WI38 (cell line): Measurements from ENCODE around the gene KLRC1.
"Not testable (repeated sequence)": the region's sequence is repeated elsewhere in the genome, so short reads cannot be mapped to it uniquely, and the experiment has no call there.

ENCODE experiments used
- H3K4me3 ChIP-seq: 2 replicates; pipeline ENCODE4 v1.5.1; 2011; ENCODE audit warnings: low read depth, mild to moderate bottlenecking, control low read depth, low read length
- CTCF ChIP-seq: IDR thresholded peaks from 2 replicates; pipeline ENCODE4 v1.5.1; 2012; ENCODE audit warnings: low read depth, mild to moderate bottlenecking, control low read depth, low read length

Gene KLRC1

GRCh38 chr12:10466311-10466710 is 13.1 kb upstream of the KLRC1 start:
- no peak for TF ChIP-seq CTCF
- H3K4me3 ChIP-seq = no peak overlapping the region

GRCh38 chr12:10457760-10458159 is 4.6 kb upstream of the KLRC1 start:
- no peak for TF ChIP-seq CTCF
- no peak overlapping the region for H3K4me3 ChIP-seq

GRCh38 chr12:10456856-10457255 is 3.7 kb upstream of the KLRC1 start:
- TF ChIP-seq CTCF = no peak
- no peak overlapping the region for H3K4me3 ChIP-seq

GRCh38 chr12:10455766-10456165 is 2.6 kb upstream of the KLRC1 start:
- no peak for TF ChIP-seq CTCF

GRCh38 chr12:10454531-10454930 is 1.4 kb upstream of the KLRC1 start:
- no peak for TF ChIP-seq CTCF
- H3K4me3 ChIP-seq = no peak overlapping the region

More at GRCh38 chr12:10455766-10456165, 2.6 kb upstream of the KLRC1 start:
- no peak overlapping the region for H3K4me3 ChIP-seq

GRCh38 chr12:10448236-10448635 is 4.9 kb downstream of the KLRC1 start:
- H3K4me3 ChIP-seq = no peak overlapping the region
- no peak for TF ChIP-seq CTCF

- not testable (repeated sequence) for H3K4me3 ChIP-seq
Observed at GRCh38 chr12:10446052-10446451, 7.1 kb downstream of the KLRC1 start.

- not testable (repeated sequence) for H3K4me3 ChIP-seq
Observed at GRCh38 chr12:10441144-10441543, 12.0 kb downstream of the KLRC1 start.

- H3K4me3 ChIP-seq = not testable (repeated sequence)
Observed at GRCh38 chr12:10439608-10440274, 13.4 kb downstream of the KLRC1 start.

GRCh38 chr12:10437601-10438000 is 15.6 kb downstream of the KLRC1 start:
- H3K4me3 ChIP-seq = not testable (repeated sequence)

GRCh38 chr12:10435816-10436215 is 17.4 kb downstream of the KLRC1 start, which contains the start of gene KLRC2:
KLRC2 (minus strand) TSS chr12:10436010; CDS start chr12:10435986, 24 bp downstream.
- H3K4me3 ChIP-seq = not testable (repeated sequence)

- H3K4me3 ChIP-seq = not testable (repeated sequence)
Observed at GRCh38 chr12:10430623-10431022, 22.6 kb downstream of the KLRC1 start.

GRCh38 chr12:10425938-10426337 is 27.2 kb downstream of the KLRC1 start:
- H3K4me3 ChIP-seq = not testable (repeated sequence)
